ENCODE measurements around the gene LMNB1. TPM values are rescaled to one million over a fixed set of nuclear protein-coding genes. Genes with fewer than 3 reads are reported as not detected.
"Not testable (repeated sequence)": the region's sequence is repeated elsewhere in the genome, so short reads cannot be mapped to it uniquely, and the experiment has no call there.

LMNB1 gene
- total RNA-seq, 1 donor, result 7.2 TPM

- H3K4me1 ChIP-seq (ENCODE audit: insufficient read depth, low read length), result peaks cover 23% of the 10 kb centered on the region
- H3K27me3 ChIP-seq (ENCODE audit: insufficient read depth, low read length), result no peaks in the 10 kb centered on the region
- no peak overlapping the region for H3K27ac ChIP-seq (ENCODE audit: low read depth, low read length)
- peak overlapping the region; percentile 74 for H2AFZ ChIP-seq (ENCODE audit: low read length)
- peak; percentile 94 for DNase-seq (ENCODE audit: insufficient read length, low spot score, missing footprints)
- H3K79me2 ChIP-seq (ENCODE audit: insufficient read depth, low read length), result peaks cover 74% of the 10 kb centered on the region
- H3K4me3 ChIP-seq (ENCODE audit: insufficient read depth, low read length), result peak overlapping the region; percentile 23
- no peaks in the 10 kb centered on the region for H4K20me1 ChIP-seq (ENCODE audit: insufficient read depth, low read length)
- no peaks in the 10 kb centered on the region for H3K9me3 ChIP-seq (ENCODE audit: low read depth, low read length)
- H3K4me2 ChIP-seq (ENCODE audit: insufficient read depth, low read length), result peak overlapping the region; percentile 60
- TF ChIP-seq, protein P1, sequence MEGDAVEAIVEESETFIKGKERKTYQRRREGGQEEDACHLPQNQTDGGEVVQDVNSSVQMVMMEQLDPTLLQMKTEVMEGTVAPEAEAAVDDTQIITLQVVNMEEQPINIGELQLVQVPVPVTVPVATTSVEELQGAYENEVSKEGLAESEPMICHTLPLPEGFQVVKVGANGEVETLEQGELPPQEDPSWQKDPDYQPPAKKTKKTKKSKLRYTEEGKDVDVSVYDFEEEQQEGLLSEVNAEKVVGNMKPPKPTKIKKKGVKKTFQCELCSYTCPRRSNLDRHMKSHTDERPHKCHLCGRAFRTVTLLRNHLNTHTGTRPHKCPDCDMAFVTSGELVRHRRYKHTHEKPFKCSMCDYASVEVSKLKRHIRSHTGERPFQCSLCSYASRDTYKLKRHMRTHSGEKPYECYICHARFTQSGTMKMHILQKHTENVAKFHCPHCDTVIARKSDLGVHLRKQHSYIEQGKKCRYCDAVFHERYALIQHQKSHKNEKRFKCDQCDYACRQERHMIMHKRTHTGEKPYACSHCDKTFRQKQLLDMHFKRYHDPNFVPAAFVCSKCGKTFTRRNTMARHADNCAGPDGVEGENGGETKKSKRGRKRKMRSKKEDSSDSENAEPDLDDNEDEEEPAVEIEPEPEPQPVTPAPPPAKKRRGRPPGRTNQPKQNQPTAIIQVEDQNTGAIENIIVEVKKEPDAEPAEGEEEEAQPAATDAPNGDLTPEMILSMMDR (IDR thresholded peaks at IDR 0.05; ENCODE audit: extremely low read depth, low read depth, low read length), result peak; percentile 78
- no peaks in the 10 kb centered on the region for H3K36me3 ChIP-seq (ENCODE audit: insufficient read depth, low read length)
Measured at GRCh38 chr5:126780165-126780827, 3.4 kb downstream of the LMNB1 start.

- DNase-seq (ENCODE audit: insufficient read length, low spot score, missing footprints); H2AFZ ChIP-seq (ENCODE audit: low read length): not testable (repeated sequence)
Measured at GRCh38 chr5:126788409-126788808, 11.5 kb downstream of the LMNB1 start.

DNA sequence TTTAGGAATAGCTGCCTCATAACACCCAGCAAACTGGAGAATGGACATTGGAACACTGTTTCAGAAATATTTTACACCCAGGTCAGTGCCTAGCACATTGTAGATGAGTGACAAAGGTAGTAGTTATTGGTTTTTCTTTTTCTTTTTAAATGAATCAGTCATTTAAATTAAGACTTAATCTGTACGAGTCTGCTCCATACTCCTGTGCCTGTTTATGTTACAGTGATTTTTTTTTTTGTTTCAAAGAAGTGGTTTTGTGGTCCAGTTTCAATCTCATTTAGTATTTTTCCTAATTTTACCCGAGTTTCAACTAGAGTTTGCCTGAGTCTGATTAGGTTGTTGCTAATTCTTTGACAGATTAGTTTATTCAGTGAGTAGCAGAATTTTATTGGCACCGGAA lies 16.2 kb downstream of the LMNB1 start:
- TF ChIP-seq, protein P1 (IDR thresholded peaks at IDR 0.05; ENCODE audit: extremely low read depth, low read depth, low read length), result no peak
- no peaks in the 10 kb centered on the region for H3K4me1 ChIP-seq (ENCODE audit: insufficient read depth, low read length)
- no peaks in the 10 kb centered on the region for H3K9me3 ChIP-seq (ENCODE audit: low read depth, low read length)
- H3K4me3 ChIP-seq (ENCODE audit: insufficient read depth, low read length), result no peak overlapping the region
- H3K27ac ChIP-seq (ENCODE audit: low read depth, low read length), result no peak overlapping the region
- H3K79me2 ChIP-seq (ENCODE audit: insufficient read depth, low read length), result peaks cover 98% of the 10 kb centered on the region
- H3K4me2 ChIP-seq (ENCODE audit: insufficient read depth, low read length), result peak overlapping the region; percentile 0
- H3K27me3 ChIP-seq (ENCODE audit: insufficient read depth, low read length), result no peaks in the 10 kb centered on the region
- H3K36me3 ChIP-seq (ENCODE audit: insufficient read depth, low read length), result no peaks in the 10 kb centered on the region
- H4K20me1 ChIP-seq (ENCODE audit: insufficient read depth, low read length), result no peaks in the 10 kb centered on the region
- no peak for DNase-seq (ENCODE audit: insufficient read length, low spot score, missing footprints)
- peak overlapping the region; percentile 6 for H2AFZ ChIP-seq (ENCODE audit: low read length)

More at GRCh38 chr5:126788409-126788808, 11.5 kb downstream of the LMNB1 start:
- not testable (repeated sequence) for H3K4me1 ChIP-seq (ENCODE audit: insufficient read depth, low read length); H3K36me3 ChIP-seq (ENCODE audit: insufficient read depth, low read length); H4K20me1 ChIP-seq (ENCODE audit: insufficient read depth, low read length); H3K27ac ChIP-seq (ENCODE audit: low read depth, low read length); H3K27me3 ChIP-seq (ENCODE audit: insufficient read depth, low read length); H3K9me3 ChIP-seq (ENCODE audit: low read depth, low read length); H3K4me3 ChIP-seq (ENCODE audit: insufficient read depth, low read length); H3K4me2 ChIP-seq (ENCODE audit: insufficient read depth, low read length)
- H3K79me2 ChIP-seq (ENCODE audit: insufficient read depth, low read length), result peaks cover 94% of the 10 kb centered on the region

DNA sequence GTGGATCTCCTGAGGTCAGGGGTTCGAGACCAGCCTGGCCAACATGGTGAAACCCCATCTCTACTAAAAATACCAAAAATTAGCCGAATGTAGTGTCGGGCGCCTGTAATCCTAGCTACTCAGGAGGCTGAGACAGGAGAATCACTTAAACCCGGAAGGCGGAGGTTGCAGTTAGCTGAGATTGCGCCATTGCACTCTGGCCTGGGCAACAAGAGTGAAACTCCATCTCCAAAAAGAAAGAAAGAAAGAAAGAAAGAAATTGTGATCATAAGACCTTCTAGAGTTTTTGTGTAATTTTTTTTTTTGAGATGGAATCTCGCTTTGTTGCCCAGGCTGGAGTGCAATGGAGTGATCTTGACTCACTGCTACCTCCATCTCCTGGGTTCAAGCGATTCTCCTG lies 16.7 kb downstream of the LMNB1 start:
- not testable (repeated sequence) for H4K20me1 ChIP-seq (ENCODE audit: insufficient read depth, low read length); H3K27me3 ChIP-seq (ENCODE audit: insufficient read depth, low read length); H3K36me3 ChIP-seq (ENCODE audit: insufficient read depth, low read length); H3K4me3 ChIP-seq (ENCODE audit: insufficient read depth, low read length); DNase-seq (ENCODE audit: insufficient read length, low spot score, missing footprints); H3K27ac ChIP-seq (ENCODE audit: low read depth, low read length); H3K4me2 ChIP-seq (ENCODE audit: insufficient read depth, low read length); H3K4me1 ChIP-seq (ENCODE audit: insufficient read depth, low read length); H3K9me3 ChIP-seq (ENCODE audit: low read depth, low read length)
- peaks cover 98% of the 10 kb centered on the region for H3K79me2 ChIP-seq (ENCODE audit: insufficient read depth, low read length)
- peak overlapping the region; percentile 76 for H2AFZ ChIP-seq (ENCODE audit: low read length)

GRCh38 chr5:126794157-126794828 lies 17.4 kb downstream of the LMNB1 start:
- Histone ChIP-seq H3K27me3 (ENCODE audit: insufficient read depth, low read length) (no peaks in the 10 kb centered on the region), H2AFZ (ENCODE audit: low read length) (peak overlapping the region; percentile 76), H3K4me3 (ENCODE audit: insufficient read depth, low read length) (no peak overlapping the region), H3K4me1 (ENCODE audit: insufficient read depth, low read length) (no peaks in the 10 kb centered on the region), H3K79me2 (ENCODE audit: insufficient read depth, low read length) (peaks cover 97% of the 10 kb centered on the region), H3K4me2 (ENCODE audit: insufficient read depth, low read length) (peak overlapping the region; percentile 4), H3K9me3 (ENCODE audit: low read depth, low read length) (no peaks in the 10 kb centered on the region), H4K20me1 (ENCODE audit: insufficient read depth, low read length) (no peaks in the 10 kb centered on the region), H3K36me3 (ENCODE audit: insufficient read depth, low read length) (no peaks in the 10 kb centered on the region), H3K27ac (ENCODE audit: low read depth, low read length) (peak overlapping the region; percentile 33)
- TF ChIP-seq, protein P1 (IDR thresholded peaks at IDR 0.05; ENCODE audit: extremely low read depth, low read depth, low read length), result no peak
- peak; percentile 22 for DNase-seq (ENCODE audit: insufficient read length, low spot score, missing footprints)
